ENCODE measurements around the gene MIAT. TPM values are rescaled to one million over a fixed set of nuclear protein-coding genes. Genes with fewer than 3 reads are reported as not detected.
"Not testable (repeated sequence)": the region's sequence is repeated elsewhere in the genome, so short reads cannot be mapped to it uniquely, and the experiment has no call there.

The MIAT gene
- total RNA-seq: 47.8 and 50.1 TPM in 2 replicates

- intact Hi-C loops (cut with micrococcal nuclease): loop anchor here (5.0 kb wide), 2 partner anchors 175 to 225 kb away; partner anchors contain the start of genes HPS4 and SRRD
These were observed at the start of gene MIAT for GRCh38 chr22:26656891-26657851. TSS of gene MIAT (plus strand) at chr22:26657588.

GRCh38 chr22:26608129-26608528 lies 49.3 kb upstream of the MIAT start:
- intact Hi-C loops (cut with micrococcal nuclease): no loop called here

- intact Hi-C loops (cut with micrococcal nuclease): no loop called here
These were observed 48.1 kb upstream of the MIAT start for GRCh38 chr22:26609287-26609686.

GRCh38 chr22:26610072-26610958 lies 47.1 kb upstream of the MIAT start:
- intact Hi-C loops (cut with micrococcal nuclease): no loop called here

- intact Hi-C loops (cut with micrococcal nuclease): no loop called here
These were observed 46.4 kb upstream of the MIAT start for GRCh38 chr22:26610996-26611395.

GRCh38 chr22:26612652-26613051 lies 44.7 kb upstream of the MIAT start:
- intact Hi-C loops (cut with micrococcal nuclease): no loop called here

- intact Hi-C loops (cut with micrococcal nuclease): not testable (repeated sequence)
These were observed 43.6 kb upstream of the MIAT start for GRCh38 chr22:26613753-26614152.

- intact Hi-C loops (cut with micrococcal nuclease): no loop called here
These were observed 43.1 kb upstream of the MIAT start for GRCh38 chr22:26614322-26614721.

- intact Hi-C loops (cut with micrococcal nuclease): no loop called here
These were observed 42.2 kb upstream of the MIAT start for GRCh38 chr22:26615149-26615548.

- intact Hi-C loops (cut with micrococcal nuclease): no loop called here
These were observed 41.5 kb upstream of the MIAT start for GRCh38 chr22:26615830-26616435.

GRCh38 chr22:26616650-26617049 lies 40.7 kb upstream of the MIAT start:
- intact Hi-C loops (cut with micrococcal nuclease): no loop called here

GRCh38 chr22:26617271-26618199 lies 39.9 kb upstream of the MIAT start, which contains the start of gene CRYBB1:
TSS of gene CRYBB1 (minus strand) at chr22:26618027. CDS start at chr22:26616319, 1,708 bp downstream.
- intact Hi-C loops (cut with micrococcal nuclease): no loop called here

- intact Hi-C loops (cut with micrococcal nuclease): no loop called here
These were observed 38.9 kb upstream of the MIAT start for GRCh38 chr22:26618455-26618854.

- intact Hi-C loops (cut with micrococcal nuclease): no loop called here
These were observed 37.9 kb upstream of the MIAT start for GRCh38 chr22:26619510-26619909.

GRCh38 chr22:26620197-26620596 lies 37.2 kb upstream of the MIAT start:
- intact Hi-C loops (cut with micrococcal nuclease): no loop called here

GRCh38 chr22:26621663-26622062 lies 35.7 kb upstream of the MIAT start, which contains the start of gene CRYBA4:
TSS of gene CRYBA4 (plus strand) at chr22:26621963. CDS start at chr22:26622597, 634 bp downstream.
- intact Hi-C loops (cut with micrococcal nuclease): no loop called here

- intact Hi-C loops (cut with micrococcal nuclease): no loop called here
These were observed 33.4 kb upstream of the MIAT start for GRCh38 chr22:26623984-26624383.

- intact Hi-C loops (cut with micrococcal nuclease): no loop called here
These were observed 32.6 kb upstream of the MIAT start for GRCh38 chr22:26624803-26625202.

- intact Hi-C loops (cut with micrococcal nuclease): no loop called here
These were observed 27.2 kb upstream of the MIAT start for GRCh38 chr22:26629988-26630761.

All from T-helper 2 cell treated with Interferon-gamma antibody and Interleukin-4, amounts not matched to agents 100 ng/mL and 5 ng/mL, for 36 hours (primary cell).